SK-N-SH (cell line): ENCODE results near the gene DNAJC9.

Source experiments
- CTCF ChIP-seq: fragments of 200-600 bp; sonication (generic); IDR thresholded peaks from 2 replicates; pipeline ENCODE4 v1.6.1; 2017; ENCODE audit warnings: antibody characterized with exemption, mild to moderate bottlenecking, moderate library complexity
- EP300 ChIP-seq, 2 experiments: IDR thresholded peaks; 2 replicates each; pipeline versions ENCODE4 v1.4.0 to v1.6.1; 2012; ENCODE audit warnings: borderline replicate concordance in 1 of 2, low read depth in 1 of 2, low read length in 1 of 2

GRCh38 chr10:73261362-73261995 lies 14.4 kb upstream of the DNAJC9 start:
- TF ChIP-seq CTCF (no peak), EP300 (IDR thresholded peaks at IDR 0.05; ENCODE audit: borderline replicate concordance in 1 of 2, low read depth in 1 of 2, low read length in 1 of 2) (no peak)
